Breast epithelium (tissue), 3 donors: ENCODE data around the gene BSN.
A peak's percentile ranks its signal among the peaks of the same experiment; 100 is the strongest.

ENCODE experiments used
- CTCF ChIP-seq, 3 donors: fragments of 450-650 bp; IDR thresholded peaks; one replicate each; pipeline ENCODE4 v1.5.1; 2016 to 2017; ENCODE audit warnings: antibody characterized with exemption in 3 of 3, mild to moderate bottlenecking in 3 of 3, moderate library complexity in 3 of 3
- POLR2A ChIP-seq: fragments of 450-650 bp; IDR thresholded peaks from one replicate; pipeline ENCODE4 v1.6.1; 2016; ENCODE audit warnings: antibody characterized with exemption, mild to moderate bottlenecking, moderate library complexity
- POLR2AphosphoS5 ChIP-seq, 3 donors: sonication (generic); formaldehyde crosslinking; IDR thresholded peaks; one replicate each; pipeline ENCODE4 v1.6.1; 2017; ENCODE audit warnings: antibody characterized with exemption in 3 of 3

DNA sequence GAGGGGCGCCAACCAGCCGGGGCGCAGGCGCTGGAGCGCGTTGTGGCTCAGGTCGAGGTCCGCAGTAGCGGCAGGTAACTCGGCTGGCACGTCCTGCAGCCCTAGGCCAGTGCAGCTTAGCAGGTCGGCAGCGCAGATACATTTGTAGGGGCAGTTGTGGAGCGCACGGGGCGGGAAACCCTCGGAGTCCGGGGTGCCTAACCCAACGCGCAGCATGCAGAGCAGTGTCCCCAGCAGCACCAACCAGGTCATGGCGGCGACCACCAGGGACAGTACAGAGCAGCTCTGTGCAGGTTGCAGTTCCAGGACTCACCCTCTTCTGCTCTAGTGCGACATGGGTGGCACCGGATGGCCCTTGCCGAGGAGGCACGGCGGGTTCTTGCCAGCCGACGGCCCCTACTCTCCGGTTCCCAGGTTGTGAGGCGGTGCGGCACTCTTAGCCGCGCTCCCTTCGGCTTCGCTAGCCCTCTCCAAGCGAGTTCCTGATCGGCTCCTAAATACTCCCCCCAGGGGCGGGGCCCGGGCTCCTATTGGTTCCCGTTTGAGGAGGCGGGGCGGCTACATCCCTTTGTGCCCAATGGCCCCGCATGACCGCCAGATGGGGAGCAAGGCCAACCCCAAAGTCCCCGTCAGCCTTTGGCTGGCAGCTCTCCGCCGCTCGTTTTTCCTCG lies 165.1 kb downstream of the BSN start, which contains the start of gene AMIGO3:
- TF ChIP-seq POLR2A, result peak; percentile 13
- peak in 2 of 3 donors; percentile 40 to 57 for TF ChIP-seq POLR2AphosphoS5 (IDR thresholded peaks at IDR 0.05)
- TF ChIP-seq CTCF (IDR thresholded peaks at IDR 0.05), result peak; percentile 42 to 81 (median 61)
